22Rv1 (cell line): Measurements from ENCODE around the gene COQ3.
"Not testable (repeated sequence)": the region's sequence is repeated elsewhere in the genome, so short reads cannot be mapped to it uniquely, and the experiment has no call there.

ENCODE experiments used
- CTCF ChIP-seq: fragments of 450-650 bp; IDR thresholded peaks from 2 replicates; pipeline ENCODE4 v1.5.1; 2017; ENCODE audit warnings: mild to moderate bottlenecking
- ZFX ChIP-seq: fragments of 450-650 bp; IDR thresholded peaks from 2 replicates; pipeline ENCODE4 v1.6.1; 2017; ENCODE audit warnings: antibody characterized with exemption, borderline replicate concordance

- TF ChIP-seq CTCF, ZFX: not testable (repeated sequence)
Measured at GRCh38 chr6:99335298-99335697, 58.7 kb downstream of the COQ3 start.
